SU-DHL-6 (cell line): ENCODE data around the gene RPL12.

ENCODE experiments used
- CTCF ChIP-seq: fragments of 200-600 bp; sonication (generic); IDR thresholded peaks from one replicate; pipeline ENCODE4 v1.5.1; 2017; ENCODE audit warnings: antibody characterized with exemption, mild to moderate bottlenecking, low read length, moderate library complexity; ENCODE audit not compliant: insufficient read depth, poor library complexity, severe bottlenecking
- EZH2phosphoT487 ChIP-seq: fragments of 200-600 bp; sonication (generic), shearing (Covaris generic); conservative IDR thresholded peaks from 2 replicates; pipeline ENCODE4 v1.6.1; 2018; ENCODE audit warnings: mild to moderate bottlenecking, antibody characterized with exemption, low read length, moderate library complexity, mixed read lengths

DNA sequence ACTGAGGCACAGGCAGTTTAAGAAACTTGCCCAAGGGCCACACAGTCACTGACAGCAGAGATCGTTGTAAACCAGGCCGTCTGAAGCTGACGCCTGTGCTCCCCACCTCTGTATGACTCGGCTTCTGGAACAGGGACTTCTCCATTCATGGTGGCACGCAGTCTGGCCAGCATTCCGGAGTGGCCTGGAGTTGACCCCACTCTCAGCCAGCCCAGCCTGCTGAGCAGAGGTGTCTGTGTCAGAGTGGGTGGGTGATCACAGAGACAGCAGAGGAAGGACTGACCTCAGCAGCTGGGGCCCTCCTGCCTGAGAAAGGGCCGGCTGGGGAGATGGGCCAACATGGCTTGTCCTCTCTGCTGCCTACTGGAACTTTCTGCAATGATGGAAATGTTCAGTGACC, 12.7 kb upstream of the RPL12 start:
- TF ChIP-seq CTCF, result no peak
- no peak for TF ChIP-seq EZH2phosphoT487
